ENCODE measurements around the gene HEPN1.

GRCh38 chr11:124928942-124929665 lies 10.1 kb downstream of the HEPN1 start:
- TF ChIP-seq GATA3 (IDR thresholded peaks at IDR 0.05; ENCODE audit: low read depth, low read length) = no peak
- no peak for TF ChIP-seq GATA2 (IDR thresholded peaks at IDR 0.05; ENCODE audit: low read depth, low read length)

Data from SH-SY5Y (cell line).